ENCODE results near the gene TES. TPM values are rescaled to one million over a fixed set of nuclear protein-coding genes. Genes with fewer than 3 reads are reported as not detected.

The TES gene
- total and polyA plus RNA-seq, 2 donors = 159 to 207 TPM

- Histone ChIP-seq H3K4me3 (ENCODE audit: low read depth, low read length) (no peak overlapping the region), H3K27ac (ENCODE audit: low read depth) (no peak overlapping the region), H3K36me3 (ENCODE audit: insufficient read depth) (no peaks in the 10 kb centered on the region), H3K4me1 (ENCODE audit: insufficient read depth) (no peaks in the 10 kb centered on the region)
- WGBS = 51% methylated on average over 2 of the region's 2 CpGs
- DNase-seq (ENCODE audit: extremely low spot score) = no peak
Observed at GRCh38 chr7:116306409-116307048, 96.2 kb downstream of the TES start.

GRCh38 chr7:116307253-116307652, 96.9 kb downstream of the TES start:
- DNase-seq (ENCODE audit: extremely low spot score) = no peak
- H3K36me3 ChIP-seq (ENCODE audit: insufficient read depth) = no peaks in the 10 kb centered on the region
- H3K27ac ChIP-seq (ENCODE audit: low read depth) = no peak overlapping the region
- no peak overlapping the region for H3K4me3 ChIP-seq (ENCODE audit: low read depth, low read length)
- no peaks in the 10 kb centered on the region for H3K4me1 ChIP-seq (ENCODE audit: insufficient read depth)

Other genes starting within 250 kb of the TES start
- gene TFEC, start 179.8 kb upstream of the TES start, total RNA-seq = 8.2 TPM
- 0.96 TPM for gene TFEC, start 179.8 kb upstream of the TES start, polyA plus RNA-seq